Measurements from ENCODE around the gene RMI2. TPM values are rescaled to one million over a fixed set of nuclear protein-coding genes. Genes with fewer than 3 reads are reported as not detected.

The RMI2 gene
- total and polyA plus RNA-seq, 9 of the 15 experiments (the other 6 are each of a cell fraction or from before 2014, with no cell fraction given) = 8.0 to 43.4 (median 32.5) TPM

DNA sequence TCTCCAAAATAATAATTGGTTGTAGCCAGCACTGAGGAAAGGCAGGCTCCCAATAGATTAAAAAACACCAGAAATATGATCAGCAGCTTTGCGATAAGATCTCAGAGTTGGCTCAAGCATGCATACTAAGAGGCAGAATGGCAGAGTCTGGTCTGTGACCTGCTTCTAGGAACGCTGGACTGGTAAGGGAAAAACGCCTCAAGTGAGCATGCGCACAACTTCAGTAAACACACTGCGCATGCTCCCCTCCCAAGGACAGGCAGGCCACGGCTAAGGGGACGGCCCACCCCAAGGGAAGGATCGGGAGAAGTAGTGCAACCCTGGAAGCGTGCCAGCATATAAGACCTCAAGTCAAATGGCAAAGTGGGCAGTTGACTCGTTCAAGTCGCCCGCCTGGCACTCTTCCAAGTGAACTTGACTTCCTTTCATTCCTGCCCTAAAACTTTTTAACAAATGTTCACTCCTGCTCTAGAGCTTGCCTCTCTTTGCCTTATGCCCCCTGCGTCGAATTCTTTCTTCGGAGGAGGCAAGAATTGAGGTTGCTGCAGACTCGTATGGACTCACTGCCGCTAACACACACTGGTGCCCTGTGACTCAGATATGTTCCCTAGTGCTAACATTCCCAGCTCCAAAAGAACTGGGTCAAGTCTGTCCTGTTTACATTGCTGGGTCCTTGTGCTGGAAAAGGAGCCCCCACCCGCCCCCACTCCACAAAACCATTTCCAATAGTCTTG, 41.7 kb upstream of the RMI2 start:
- Histone ChIP-seq H3K9me3 (replicated peaks; ENCODE audit: control insufficient read depth, insufficient read depth, low read depth, low read length) (no peaks in the 10 kb centered on the region), H3K27me3 (ENCODE audit: control insufficient read depth in 2 of 2, insufficient read depth in 2 of 2, low read length in 2 of 2) (peaks cover 0 to 6% of the 10 kb centered on the region in 2 experiments; a peak in 2 of 5 replicates), H3K4me2 (ENCODE audit: insufficient read depth, low read length) (0 out of 2 replicates have a peak overlapping the region, but pooled peaks have one; percentile 7), H3K27ac (ENCODE audit: extremely low read depth, low read depth, low read length) (no peak overlapping the region), H3K36me3 (ENCODE audit: control insufficient read depth, insufficient read depth, low read length) (no peaks in the 10 kb centered on the region), H2AFZ (ENCODE audit: low read depth, low read length) (peak overlapping the region; percentile 52; the same call in 1 of the 2 replicates), H3K9me1 (ENCODE audit: control insufficient read depth, insufficient read depth, low read length) (no peaks in the 10 kb centered on the region), H3K4me3 (no peak overlapping the region), H3K4me1 (replicated peaks in 1 of 2; ENCODE audit: control insufficient read depth in 2 of 2, insufficient read depth in 2 of 2, low read length in 2 of 2) (peaks cover 0 to 9% of the 10 kb centered on the region in 2 experiments; a peak in 2 of 5 replicates), H3K79me2 (ENCODE audit: control insufficient read depth, insufficient read depth, low read length) (no peaks in the 10 kb centered on the region), H4K20me1 (replicated peaks; ENCODE audit: control insufficient read depth, insufficient read depth, low read length) (no peaks in the 10 kb centered on the region), H3K9ac (ENCODE audit: insufficient read depth in 1 of 2, low read depth in 2 of 2, low read length in 2 of 2) (no peak overlapping the region)
- in situ Hi-C loops (cut with MboI) (no loop called here), intact Hi-C loops (cut with micrococcal nuclease) (no loop called here)
- ATAC-seq (no peak; the same call in 2 of the 3 replicates), FAIRE-seq (peak; percentile 19), DNase-seq (ENCODE audit: extremely low read depth in 1 of 4, low spot score in 3 of 4) (peak in 2 of 4 experiments; percentile 23)
- peak; percentile 86 to 88 for TF ChIP-seq NRF1 (conservative IDR thresholded peaks at IDR 0.05 in 1 of 2, IDR thresholded peaks at IDR 0.05 in 1 of 2)
- peak; percentile 87 for TF ChIP-seq NFIC (IDR thresholded peaks at IDR 0.05)
- no peak for TF ChIP-seq SMARCB1 (IDR thresholded peaks at IDR 0.05; ENCODE audit: insufficient read length, low read depth)
- POLR2A ChIA-PET = interaction anchor here (0.6 kb wide), 1 partner anchor 12 kb away, joined by 4 read pairs; no protein-coding TSS in a partner anchor
- 33% methylated on average over 18 of the region's 18 CpGs for WGBS (ENCODE audit: insufficient coverage, low coverage, missing lambda C conversion rate)
- CTCF ChIA-PET (ENCODE audit: low intra/inter-chr PET ratio) = no interaction called here
- no TSS peak for BruUV-seq (replicated peaks)

DNA sequence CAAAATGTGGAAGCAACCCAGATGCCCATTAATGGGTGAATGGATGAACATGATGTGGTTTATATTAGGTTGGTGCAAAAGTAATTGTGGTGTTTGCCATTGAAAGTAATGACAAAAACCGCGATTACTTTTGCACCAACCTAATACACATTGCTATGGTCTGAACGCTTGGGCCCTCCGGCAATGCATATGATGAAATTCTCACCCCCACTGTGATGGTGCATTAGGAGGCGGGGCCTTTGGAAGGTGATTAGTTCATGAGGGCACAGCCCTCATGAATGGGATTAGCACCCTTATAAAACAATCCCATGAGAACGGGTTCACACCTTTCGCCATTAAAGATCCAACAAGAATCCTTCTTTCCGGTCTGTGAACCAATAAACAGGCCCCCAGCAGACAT, 38.9 kb upstream of the RMI2 start:
- H3K27ac ChIP-seq (ENCODE audit: extremely low read depth, low read depth, low read length) = no peak overlapping the region
- FAIRE-seq = no peak
- H3K27me3 ChIP-seq (ENCODE audit: control insufficient read depth in 2 of 2, insufficient read depth in 2 of 2, low read length in 2 of 2) = peaks cover 0 to 6% of the 10 kb centered on the region in 2 experiments; a peak in 2 of 5 replicates
- H3K79me2 ChIP-seq (ENCODE audit: control insufficient read depth, insufficient read depth, low read length) = no peaks in the 10 kb centered on the region
- H3K36me3 ChIP-seq (ENCODE audit: control insufficient read depth, insufficient read depth, low read length) = no peaks in the 10 kb centered on the region
- intact Hi-C loops (cut with micrococcal nuclease) = no loop called here
- DNase-seq (ENCODE audit: extremely low read depth in 1 of 4, low spot score in 3 of 4) = no peak
- H3K4me2 ChIP-seq (ENCODE audit: insufficient read depth, low read length) = no peak overlapping the region
- 0 out of 3 replicates have a peak, but pooled peaks have one; percentile 30 for ATAC-seq
- H3K4me3 ChIP-seq = no peak overlapping the region
- CTCF ChIA-PET (ENCODE audit: low intra/inter-chr PET ratio) = no interaction called here
- 23% methylated on average over 8 of the region's 8 CpGs for WGBS (ENCODE audit: insufficient coverage, low coverage, missing lambda C conversion rate)
- in situ Hi-C loops (cut with MboI) = no loop called here
- no TSS peak for BruUV-seq (replicated peaks)
- H3K9me3 ChIP-seq (replicated peaks; ENCODE audit: control insufficient read depth, insufficient read depth, low read depth, low read length) = no peaks in the 10 kb centered on the region
- no peaks in the 10 kb centered on the region for H4K20me1 ChIP-seq (replicated peaks; ENCODE audit: control insufficient read depth, insufficient read depth, low read length)
- H3K4me1 ChIP-seq (replicated peaks in 1 of 2; ENCODE audit: control insufficient read depth in 2 of 2, insufficient read depth in 2 of 2, low read length in 2 of 2) = peaks cover 0 to 14% of the 10 kb centered on the region in 2 experiments; a peak in 3 of 5 replicates
- H3K9me1 ChIP-seq (ENCODE audit: control insufficient read depth, insufficient read depth, low read length) = no peaks in the 10 kb centered on the region
- POLR2A ChIA-PET = no interaction called here
- H2AFZ ChIP-seq (ENCODE audit: low read depth, low read length) = no peak overlapping the region
- H3K9ac ChIP-seq (ENCODE audit: insufficient read depth in 1 of 2, low read depth in 2 of 2, low read length in 2 of 2) = no peak overlapping the region
- TF ChIP-seq PTTG1 (tag; IDR thresholded peaks at IDR 0.05; ENCODE audit: low read depth) = no peak
